HepG2 (cell line): Measurements from ENCODE around the gene PPP2R5D. TPM values are rescaled to one million over a fixed set of nuclear protein-coding genes. Genes with fewer than 3 reads are reported as not detected.

Experiments used
- EED ChIP-seq: sonication (generic); formaldehyde crosslinking; IDR thresholded peaks from 2 replicates; pipeline ENCODE4 v1.5.0; 2020; ENCODE audit warnings: mild to moderate bottlenecking, missing genetic modification reagents
- FOXO1 ChIP-seq: sonication (generic); formaldehyde crosslinking; IDR thresholded peaks from 2 replicates; pipeline ENCODE4 v1.4.0; 2020; ENCODE audit warnings: missing genetic modification reagents
- MYNN ChIP-seq: sonication (generic); formaldehyde crosslinking; IDR thresholded peaks from 2 replicates; pipeline ENCODE4 v1.4.0; 2020; ENCODE audit warnings: mild to moderate bottlenecking, low read depth, missing genetic modification reagents
- NR3C1 ChIP-seq: sonication (generic); formaldehyde crosslinking; IDR thresholded peaks from 2 replicates; pipeline ENCODE4 v1.4.0; 2020; ENCODE audit warnings: missing genetic modification reagents
- SOX13 ChIP-seq, 3 experiments: fragments of 450-650 bp in 1 of 3; sonication (generic) in 1 of 3; formaldehyde crosslinking in 1 of 3; IDR thresholded peaks in 2 of 3; conservative IDR thresholded peaks in 1 of 3; 2 replicates each; pipeline versions ENCODE4 v1.5.0 to v1.6.1; 2016 to 2020; ENCODE audit warnings: antibody characterized with exemption in 1 of 3, mild to moderate bottlenecking in 1 of 3, missing compliant biosample characterization in 1 of 3, missing genetic modification reagents in 1 of 3, moderate library complexity in 1 of 3
- SPEN ChIP-seq: sonication (generic); formaldehyde crosslinking; IDR thresholded peaks from 2 replicates; pipeline ENCODE4 v1.5.1; 2020; ENCODE audit warnings: low read depth, mild to moderate bottlenecking, missing genetic modification reagents
- TMF1 ChIP-seq: sonication (generic); formaldehyde crosslinking; IDR thresholded peaks from 2 replicates; pipeline ENCODE4 v1.8.1; 2022; ENCODE audit warnings: low read depth, missing genetic modification reagents
- TOPORS ChIP-seq: sonication (generic); formaldehyde crosslinking; IDR thresholded peaks from 2 replicates; pipeline ENCODE4 v1.8.0; 2023; ENCODE audit warnings: mild to moderate bottlenecking, missing genetic modification reagents
- ZMAT3 ChIP-seq: sonication (generic); formaldehyde crosslinking; conservative IDR thresholded peaks from 2 replicates; pipeline ENCODE4 v1.7.0; 2021; ENCODE audit warnings: missing genetic modification reagents
- ZNF207 ChIP-seq: fragments of 450-650 bp; IDR thresholded peaks from 2 replicates; pipeline ENCODE4 v1.6.1; 2016; ENCODE audit warnings: antibody characterized with exemption, borderline replicate concordance
- ZNF234 ChIP-seq: sonication (generic); formaldehyde crosslinking; conservative IDR thresholded peaks from 2 replicates; pipeline ENCODE4 v1.5.1; 2020; ENCODE audit warnings: mild to moderate bottlenecking, missing genetic modification reagents
- ZNF24 ChIP-seq: fragments of 450-650 bp; IDR thresholded peaks from 2 replicates; pipeline ENCODE4 v1.6.1; 2017; ENCODE audit warnings: antibody characterized with exemption, mild to moderate bottlenecking
- ZNF616 ChIP-seq: sonication (generic); formaldehyde crosslinking; IDR thresholded peaks from 2 replicates; pipeline ENCODE4 v1.5.0; 2020; ENCODE audit warnings: low read depth, mild to moderate bottlenecking, missing genetic modification reagents
- ZNF83 ChIP-seq: sonication (generic); formaldehyde crosslinking; IDR thresholded peaks from 2 replicates; pipeline ENCODE4 v1.4.0; 2020; ENCODE audit warnings: missing genetic modification reagents, mild to moderate bottlenecking, borderline replicate concordance
- polyA plus RNA-seq, 8 experiments: library from polyadenylated mRNA; depleted of rRNA in 3 of 8; stranded (reverse) in 7 of 8; unstranded in 1 of 8; fragments of >200 nt; fragmentation: Illumina TruSeq in 4 of 8; extraction: Trizol in 4 of 8; gene quantifications; 2 replicates each; pipeline versions ENCODE4 v1.2.1 to v1.2.3, GENCODE V29; 2011 to 2016; ENCODE audit warnings: low read depth in 4 of 8, missing spikeins in 1 of 8, mixed read lengths in 1 of 8; ENCODE audit not compliant: insufficient read depth in 1 of 8
- total RNA-seq, 5 experiments: library from RNA; depleted of rRNA; stranded (reverse); fragments of >200 nt; fragmentation: Illumina TruSeq; extraction: Trizol; gene quantifications; 2 replicates each; pipeline ENCODE4 v1.2.3, GENCODE V29; 2016; ENCODE audit warnings: low read depth in 1 of 5
- TF ChIP-seq, protein P1 (sequence below): IDR thresholded peaks from 2 replicates; pipeline ENCODE4 v1.6.1; 2016; ENCODE audit warnings: mild to moderate bottlenecking
- TF ChIP-seq, protein P2 (sequence below): IDR thresholded peaks from 2 replicates; pipeline ENCODE4 v1.4.0; 2020; ENCODE audit warnings: mild to moderate bottlenecking, missing genetic modification reagents
- TF ChIP-seq, protein P3 (sequence below): sonication (generic); formaldehyde crosslinking; IDR thresholded peaks from 2 replicates; pipeline ENCODE4 v1.8.1; 2023; ENCODE audit warnings: mild to moderate bottlenecking, inconsistent platforms, moderate library complexity, missing genetic modification reagents, borderline replicate concordance
- TF ChIP-seq, protein P4 (sequence below): sonication (generic); formaldehyde crosslinking; conservative IDR thresholded peaks from 2 replicates; pipeline ENCODE4 v1.8.0; 2022; ENCODE audit warnings: mild to moderate bottlenecking, moderate library complexity, missing genetic modification reagents
- TF ChIP-seq, protein P5 (sequence below): sonication (generic); formaldehyde crosslinking; IDR thresholded peaks from 2 replicates; pipeline ENCODE4 v1.5.0; 2020; ENCODE audit warnings: mild to moderate bottlenecking, missing genetic modification reagents, moderate library complexity

The PPP2R5D gene
- total and polyA plus RNA-seq, 2 of the 13 experiments (the other 11 are each of a cell fraction or from before 2014, with no cell fraction given) = 53.7 to 60.4 TPM

DNA sequence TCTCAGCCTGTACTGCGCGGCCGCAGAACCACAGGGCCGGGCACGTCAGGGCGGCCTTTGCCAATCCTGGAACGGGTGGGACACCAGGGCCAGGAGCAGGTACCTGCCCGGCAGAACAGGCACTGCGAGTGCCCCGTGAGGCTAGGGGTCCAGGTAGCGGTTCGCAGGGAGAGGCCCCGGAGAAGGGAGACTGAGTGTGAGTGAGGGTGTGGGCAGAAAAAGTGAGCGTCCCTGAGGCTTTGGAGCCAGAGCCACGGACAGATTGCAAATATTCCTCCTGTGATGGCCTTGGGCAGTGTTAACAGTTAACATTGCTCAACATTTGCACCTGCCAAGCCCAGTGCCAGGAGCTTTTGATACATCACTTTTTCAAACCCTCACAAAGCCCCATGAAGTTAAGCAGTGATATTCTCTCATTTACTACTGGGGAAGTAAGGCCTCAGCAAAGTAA lies 23.3 kb upstream of the PPP2R5D start (continued):
- TF ChIP-seq, protein P1, sequence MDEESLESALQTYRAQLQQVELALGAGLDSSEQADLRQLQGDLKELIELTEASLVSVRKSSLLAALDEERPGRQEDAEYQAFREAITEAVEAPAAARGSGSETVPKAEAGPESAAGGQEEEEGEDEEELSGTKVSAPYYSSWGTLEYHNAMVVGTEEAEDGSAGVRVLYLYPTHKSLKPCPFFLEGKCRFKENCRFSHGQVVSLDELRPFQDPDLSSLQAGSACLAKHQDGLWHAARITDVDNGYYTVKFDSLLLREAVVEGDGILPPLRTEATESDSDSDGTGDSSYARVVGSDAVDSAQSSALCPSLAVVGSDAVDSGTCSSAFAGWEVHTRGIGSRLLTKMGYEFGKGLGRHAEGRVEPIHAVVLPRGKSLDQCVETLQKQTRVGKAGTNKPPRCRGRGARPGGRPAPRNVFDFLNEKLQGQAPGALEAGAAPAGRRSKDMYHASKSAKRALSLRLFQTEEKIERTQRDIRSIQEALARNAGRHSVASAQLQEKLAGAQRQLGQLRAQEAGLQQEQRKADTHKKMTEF (CRISPR knock-in tag) = peak; percentile 6; the same call in 1 of the 2 replicates
- TF ChIP-seq ZNF24 (0 out of 2 replicates have a peak, but pooled peaks have one; percentile 22), ZNF207 (no peak), EED (no peak), SOX13 (IDR thresholded peaks at IDR 0.05) (no peak), SOX13 (CRISPR knock-in tag; conservative IDR thresholded peaks at IDR 0.05 in 1 of 2, IDR thresholded peaks at IDR 0.05 in 1 of 2) (0 out of 4 replicates have a peak, but pooled peaks of 1 of the 2 experiments have one; percentile 20), MYNN (CRISPR knock-in tag) (no peak), TOPORS (CRISPR knock-in tag) (0 out of 2 replicates have a peak, but pooled peaks have one; percentile 20), ZNF234 (CRISPR knock-in tag) (peak; percentile 72; the same call in 1 of the 2 replicates), FOXO1 (CRISPR knock-in tag) (no peak), ZMAT3 (CRISPR knock-in tag) (0 out of 2 replicates have a peak, but pooled peaks have one; percentile 2), SPEN (CRISPR knock-in tag) (no peak; the same call in 1 of the 2 replicates), ZNF83 (CRISPR knock-in tag) (no peak), NR3C1 (no peak), TMF1 (CRISPR knock-in tag) (0 out of 2 replicates have a peak, but pooled peaks have one; percentile 21), ZNF616 (CRISPR knock-in tag) (0 out of 2 replicates have a peak, but pooled peaks have one; percentile 6)
- TF ChIP-seq, protein P2, sequence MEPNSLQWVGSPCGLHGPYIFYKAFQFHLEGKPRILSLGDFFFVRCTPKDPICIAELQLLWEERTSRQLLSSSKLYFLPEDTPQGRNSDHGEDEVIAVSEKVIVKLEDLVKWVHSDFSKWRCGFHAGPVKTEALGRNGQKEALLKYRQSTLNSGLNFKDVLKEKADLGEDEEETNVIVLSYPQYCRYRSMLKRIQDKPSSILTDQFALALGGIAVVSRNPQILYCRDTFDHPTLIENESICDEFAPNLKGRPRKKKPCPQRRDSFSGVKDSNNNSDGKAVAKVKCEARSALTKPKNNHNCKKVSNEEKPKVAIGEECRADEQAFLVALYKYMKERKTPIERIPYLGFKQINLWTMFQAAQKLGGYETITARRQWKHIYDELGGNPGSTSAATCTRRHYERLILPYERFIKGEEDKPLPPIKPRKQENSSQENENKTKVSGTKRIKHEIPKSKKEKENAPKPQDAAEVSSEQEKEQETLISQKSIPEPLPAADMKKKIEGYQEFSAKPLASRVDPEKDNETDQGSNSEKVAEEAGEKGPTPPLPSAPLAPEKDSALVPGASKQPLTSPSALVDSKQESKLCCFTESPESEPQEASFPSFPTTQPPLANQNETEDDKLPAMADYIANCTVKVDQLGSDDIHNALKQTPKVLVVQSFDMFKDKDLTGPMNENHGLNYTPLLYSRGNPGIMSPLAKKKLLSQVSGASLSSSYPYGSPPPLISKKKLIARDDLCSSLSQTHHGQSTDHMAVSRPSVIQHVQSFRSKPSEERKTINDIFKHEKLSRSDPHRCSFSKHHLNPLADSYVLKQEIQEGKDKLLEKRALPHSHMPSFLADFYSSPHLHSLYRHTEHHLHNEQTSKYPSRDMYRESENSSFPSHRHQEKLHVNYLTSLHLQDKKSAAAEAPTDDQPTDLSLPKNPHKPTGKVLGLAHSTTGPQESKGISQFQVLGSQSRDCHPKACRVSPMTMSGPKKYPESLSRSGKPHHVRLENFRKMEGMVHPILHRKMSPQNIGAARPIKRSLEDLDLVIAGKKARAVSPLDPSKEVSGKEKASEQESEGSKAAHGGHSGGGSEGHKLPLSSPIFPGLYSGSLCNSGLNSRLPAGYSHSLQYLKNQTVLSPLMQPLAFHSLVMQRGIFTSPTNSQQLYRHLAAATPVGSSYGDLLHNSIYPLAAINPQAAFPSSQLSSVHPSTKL (CRISPR knock-in tag) = peak; percentile 58
- TF ChIP-seq, protein P3, sequence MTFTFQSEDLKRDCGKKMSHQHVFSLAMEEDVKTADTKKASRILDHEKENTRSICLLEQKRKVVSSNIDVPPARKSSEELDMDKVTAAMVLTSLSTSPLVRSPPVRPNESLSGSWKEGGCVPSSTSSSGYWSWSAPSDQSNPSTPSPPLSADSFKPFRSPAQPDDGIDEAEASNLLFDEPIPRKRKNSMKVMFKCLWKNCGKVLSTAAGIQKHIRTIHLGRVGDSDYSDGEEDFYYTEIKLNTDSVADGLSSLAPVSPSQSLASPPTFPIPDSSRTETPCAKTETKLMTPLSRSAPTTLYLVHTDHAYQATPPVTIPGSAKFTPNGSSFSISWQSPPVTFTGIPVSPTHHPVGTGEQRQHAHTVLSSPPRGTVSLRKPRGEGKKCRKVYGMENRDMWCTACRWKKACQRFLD (CRISPR knock-in tag) = peak; percentile 50; the same call in 1 of the 2 replicates
- TF ChIP-seq, protein P4, sequence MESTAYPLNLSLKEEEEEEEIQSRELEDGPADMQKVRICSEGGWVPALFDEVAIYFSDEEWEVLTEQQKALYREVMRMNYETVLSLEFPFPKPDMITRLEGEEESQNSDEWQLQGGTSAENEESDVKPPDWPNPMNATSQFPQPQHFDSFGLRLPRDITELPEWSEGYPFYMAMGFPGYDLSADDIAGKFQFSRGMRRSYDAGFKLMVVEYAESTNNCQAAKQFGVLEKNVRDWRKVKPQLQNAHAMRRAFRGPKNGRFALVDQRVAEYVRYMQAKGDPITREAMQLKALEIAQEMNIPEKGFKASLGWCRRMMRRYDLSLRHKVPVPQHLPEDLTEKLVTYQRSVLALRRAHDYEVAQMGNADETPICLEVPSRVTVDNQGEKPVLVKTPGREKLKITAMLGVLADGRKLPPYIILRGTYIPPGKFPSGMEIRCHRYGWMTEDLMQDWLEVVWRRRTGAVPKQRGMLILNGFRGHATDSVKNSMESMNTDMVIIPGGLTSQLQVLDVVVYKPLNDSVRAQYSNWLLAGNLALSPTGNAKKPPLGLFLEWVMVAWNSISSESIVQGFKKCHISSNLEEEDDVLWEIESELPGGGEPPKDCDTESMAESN (CRISPR knock-in tag) = 0 out of 2 replicates have a peak, but pooled peaks have one; percentile 24
- TF ChIP-seq, protein P5, sequence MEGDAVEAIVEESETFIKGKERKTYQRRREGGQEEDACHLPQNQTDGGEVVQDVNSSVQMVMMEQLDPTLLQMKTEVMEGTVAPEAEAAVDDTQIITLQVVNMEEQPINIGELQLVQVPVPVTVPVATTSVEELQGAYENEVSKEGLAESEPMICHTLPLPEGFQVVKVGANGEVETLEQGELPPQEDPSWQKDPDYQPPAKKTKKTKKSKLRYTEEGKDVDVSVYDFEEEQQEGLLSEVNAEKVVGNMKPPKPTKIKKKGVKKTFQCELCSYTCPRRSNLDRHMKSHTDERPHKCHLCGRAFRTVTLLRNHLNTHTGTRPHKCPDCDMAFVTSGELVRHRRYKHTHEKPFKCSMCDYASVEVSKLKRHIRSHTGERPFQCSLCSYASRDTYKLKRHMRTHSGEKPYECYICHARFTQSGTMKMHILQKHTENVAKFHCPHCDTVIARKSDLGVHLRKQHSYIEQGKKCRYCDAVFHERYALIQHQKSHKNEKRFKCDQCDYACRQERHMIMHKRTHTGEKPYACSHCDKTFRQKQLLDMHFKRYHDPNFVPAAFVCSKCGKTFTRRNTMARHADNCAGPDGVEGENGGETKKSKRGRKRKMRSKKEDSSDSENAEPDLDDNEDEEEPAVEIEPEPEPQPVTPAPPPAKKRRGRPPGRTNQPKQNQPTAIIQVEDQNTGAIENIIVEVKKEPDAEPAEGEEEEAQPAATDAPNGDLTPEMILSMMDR (CRISPR knock-in tag) = no peak
